ENCODE data around the gene MS4A14.

Gene MS4A14

DNA sequence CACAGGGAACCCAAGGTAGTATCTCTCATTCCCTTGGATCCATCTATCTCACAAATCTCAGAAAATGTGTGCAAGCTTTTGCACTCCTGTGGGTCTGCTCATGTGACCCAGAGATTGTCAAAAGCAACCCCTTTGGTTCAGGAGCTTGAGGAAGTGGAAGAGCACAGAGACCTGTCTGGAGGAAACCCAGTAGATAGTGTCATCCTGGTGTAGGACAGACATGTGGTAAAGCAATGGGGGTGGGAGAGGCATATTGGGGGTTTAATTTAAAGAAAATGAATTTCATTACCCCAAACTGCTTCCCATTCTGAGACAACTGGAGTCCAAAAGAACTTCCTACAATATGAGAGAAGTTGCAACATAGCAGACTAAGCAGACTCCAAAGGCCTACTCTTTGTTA lies 5.8 kb upstream of the MS4A14 start:
- peak in 1 of 2 experiments; percentile 58 for DNase-seq (ENCODE audit: low read depth in 1 of 2, low spot score in 1 of 2)
- no peaks in the 10 kb centered on the region for H3K27me3 ChIP-seq (ENCODE audit: insufficient read depth, poor library complexity, severe bottlenecking)
- peak overlapping the region; percentile 74 for H3K27ac ChIP-seq (replicated peaks)
- no peak overlapping the region for H3K4me3 ChIP-seq (replicated peaks; ENCODE audit: insufficient read depth, low read length)
- TF ChIP-seq, protein P1, sequence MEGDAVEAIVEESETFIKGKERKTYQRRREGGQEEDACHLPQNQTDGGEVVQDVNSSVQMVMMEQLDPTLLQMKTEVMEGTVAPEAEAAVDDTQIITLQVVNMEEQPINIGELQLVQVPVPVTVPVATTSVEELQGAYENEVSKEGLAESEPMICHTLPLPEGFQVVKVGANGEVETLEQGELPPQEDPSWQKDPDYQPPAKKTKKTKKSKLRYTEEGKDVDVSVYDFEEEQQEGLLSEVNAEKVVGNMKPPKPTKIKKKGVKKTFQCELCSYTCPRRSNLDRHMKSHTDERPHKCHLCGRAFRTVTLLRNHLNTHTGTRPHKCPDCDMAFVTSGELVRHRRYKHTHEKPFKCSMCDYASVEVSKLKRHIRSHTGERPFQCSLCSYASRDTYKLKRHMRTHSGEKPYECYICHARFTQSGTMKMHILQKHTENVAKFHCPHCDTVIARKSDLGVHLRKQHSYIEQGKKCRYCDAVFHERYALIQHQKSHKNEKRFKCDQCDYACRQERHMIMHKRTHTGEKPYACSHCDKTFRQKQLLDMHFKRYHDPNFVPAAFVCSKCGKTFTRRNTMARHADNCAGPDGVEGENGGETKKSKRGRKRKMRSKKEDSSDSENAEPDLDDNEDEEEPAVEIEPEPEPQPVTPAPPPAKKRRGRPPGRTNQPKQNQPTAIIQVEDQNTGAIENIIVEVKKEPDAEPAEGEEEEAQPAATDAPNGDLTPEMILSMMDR (IDR thresholded peaks at IDR 0.05; ENCODE audit: insufficient read depth, low read length) = no peak
- TF ChIP-seq SPI1 (IDR thresholded peaks at IDR 0.05; ENCODE audit: borderline replicate concordance, low read depth) = peak; percentile 49; the same call in 1 of the 2 replicates

- Histone ChIP-seq H3K27me3 (ENCODE audit: insufficient read depth, poor library complexity, severe bottlenecking) (no peaks in the 10 kb centered on the region), H3K4me3 (replicated peaks; ENCODE audit: insufficient read depth, low read length) (no peak overlapping the region), H3K27ac (replicated peaks) (no peak overlapping the region)
- DNase-seq (ENCODE audit: low read depth in 1 of 2, low spot score in 1 of 2) = no peak
- TF ChIP-seq SPI1 (IDR thresholded peaks at IDR 0.05; ENCODE audit: borderline replicate concordance, low read depth) (no peak), GABPA (IDR thresholded peaks at IDR 0.05; ENCODE audit: low read depth) (no peak)
These were observed 3.9 kb upstream of the MS4A14 start for GRCh38 chr11:60392361-60392760.

DNA sequence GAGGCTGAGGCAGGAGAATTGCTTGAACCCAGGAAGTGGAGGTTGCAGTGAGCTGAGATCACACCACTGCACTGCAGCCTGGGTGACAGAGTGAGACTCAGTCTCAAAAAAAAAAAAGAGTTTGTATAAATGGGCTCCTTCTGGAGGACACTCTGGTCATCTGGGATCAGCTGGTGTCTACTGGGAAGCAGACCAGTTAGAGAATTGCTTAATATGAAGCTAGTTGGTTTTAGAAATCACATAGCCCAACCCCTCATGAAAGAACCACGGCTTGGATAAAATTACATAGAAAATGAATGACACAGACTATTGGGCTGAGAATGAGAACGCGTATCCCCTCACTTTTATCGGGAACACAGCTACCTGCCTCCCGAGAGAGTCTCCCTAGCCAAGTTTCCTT lies 3.2 kb upstream of the MS4A14 start:
- H3K27me3 ChIP-seq (ENCODE audit: insufficient read depth, poor library complexity, severe bottlenecking) = no peaks in the 10 kb centered on the region
- no peak overlapping the region for H3K27ac ChIP-seq (replicated peaks)
- no peak for DNase-seq (ENCODE audit: low read depth in 1 of 2, low spot score in 1 of 2)
- no peak overlapping the region for H3K4me3 ChIP-seq (replicated peaks; ENCODE audit: insufficient read depth, low read length)
- TF ChIP-seq REST (IDR thresholded peaks at IDR 0.05; ENCODE audit: insufficient replicate concordance, low read depth) (no peak), SPI1 (IDR thresholded peaks at IDR 0.05; ENCODE audit: borderline replicate concordance, low read depth) (no peak), GABPA (IDR thresholded peaks at IDR 0.05; ENCODE audit: low read depth) (no peak), POLR2AphosphoS5 (IDR thresholded peaks at IDR 0.05; ENCODE audit: low read depth) (no peak)
- TF ChIP-seq, protein P1 (IDR thresholded peaks at IDR 0.05; ENCODE audit: insufficient read depth, low read length) = no peak

- H3K27ac ChIP-seq (replicated peaks) = no peak overlapping the region
- TF ChIP-seq SPI1 (IDR thresholded peaks at IDR 0.05; ENCODE audit: borderline replicate concordance, low read depth) = no peak
- TF ChIP-seq GABPA (IDR thresholded peaks at IDR 0.05; ENCODE audit: low read depth) = no peak
- no peak for TF ChIP-seq POLR2AphosphoS5 (IDR thresholded peaks at IDR 0.05; ENCODE audit: low read depth)
- TF ChIP-seq, protein P1 (IDR thresholded peaks at IDR 0.05; ENCODE audit: insufficient read depth, low read length) = no peak
- TF ChIP-seq REST (IDR thresholded peaks at IDR 0.05; ENCODE audit: insufficient replicate concordance, low read depth) = no peak
- H3K4me3 ChIP-seq (replicated peaks; ENCODE audit: insufficient read depth, low read length) = no peak overlapping the region
- H3K27me3 ChIP-seq (ENCODE audit: insufficient read depth, poor library complexity, severe bottlenecking) = no peaks in the 10 kb centered on the region
- no peak for DNase-seq (ENCODE audit: low read depth in 1 of 2, low spot score in 1 of 2)
These were observed 1.4 kb upstream of the MS4A14 start for GRCh38 chr11:60394666-60395380.

Measured in HL-60 (cell line).